HCT116 (cell line): ENCODE measurements around the gene NPLOC4. TPM values are rescaled to one million over a fixed set of nuclear protein-coding genes. Genes with fewer than 3 reads are reported as not detected.

Experiments used
- ATAC-seq: fragments of 200-7000 bp; cut with Tn5 transposase; 2 replicates; pipeline ENCODE4 v1.9.1; 2020; ENCODE audit warnings: mild to moderate bottlenecking, moderate library complexity
- BruUV-seq: library from RNA; stranded (reverse); fragments of 400-500 nt; replicated peaks from 2 replicates; lab custom pipeline; 2021; lab: Mats Ljungman, UMichigan
- CTCF ChIA-PET: fragments of 300-600 bp; sonication (Branson Sonifier 250); formaldehyde crosslinking; loops from one replicate; lab custom pipeline; 2021; ENCODE audit warnings: antibody characterized with exemption; lab: Charles Lee
- POLR2A ChIA-PET: fragments of 300-600, 350-600 bp; sonication (Branson Sonifier 250); formaldehyde crosslinking; loops from one replicate; lab custom pipeline; 2021; ENCODE audit warnings: antibody characterized with exemption; lab: Charles Lee
- RAD21 ChIA-PET, 2 experiments: fragments of 300-600 bp; sonication (Branson Sonifier 250); formaldehyde crosslinking; loops; one replicate each; lab custom pipeline; 2023; ENCODE audit warnings: low total read pairs in 2 of 2; ENCODE audit not compliant: uncharacterized antibody in 2 of 2, unreplicated experiment in 2 of 2, low non-redundant PET in 1 of 2; lab: Charles Lee
- DNase-seq: peaks from one replicate; pipeline ENCODE4 v3.0.0-alpha.2; 2010; ENCODE audit warnings: low read depth, low spot score
- H2AFZ ChIP-seq: fragments of 200-600 bp; shearing (Covaris generic), sonication (generic); 2 replicates; pipeline ENCODE4 v1.6.1; 2017; ENCODE audit warnings: low read depth, mixed run types, mixed read lengths, antibody characterized with exemption, low read length; ENCODE audit not compliant: poor library complexity, severe bottlenecking
- H3K27ac ChIP-seq: 2 replicates; pipeline ENCODE4 v1.5.1; 2012; ENCODE audit warnings: low read depth, low read length
- H3K27me3 ChIP-seq: fragments of 200-600 bp; sonication (generic); 2 replicates; pipeline ENCODE4 v1.6.1; 2016; ENCODE audit warnings: mixed run types, low read length, mixed read lengths; ENCODE audit not compliant: insufficient read depth
- H3K36me3 ChIP-seq, 2 experiments: fragments of 200-500 bp in 1 of 2; fragments of 200-600 bp in 1 of 2; sonication (Bioruptor generic) in 1 of 2; sonication (generic) in 1 of 2; 2 replicates each; pipeline versions ENCODE4 v1.5.1 to v1.6.1; 2014 to 2016; ENCODE audit warnings: low read length in 2 of 2, inconsistent platforms in 1 of 2, mixed read lengths in 1 of 2, mixed run types in 1 of 2; ENCODE audit not compliant: insufficient read depth in 2 of 2, control insufficient read depth in 1 of 2
- H3K4me1 ChIP-seq, 2 experiments: fragments of 200-600 bp in 1 of 2; sonication (generic) in 1 of 2; 2 replicates each; pipeline versions ENCODE4 v1.5.1 to v1.6.1; 2012 to 2017; ENCODE audit warnings: low read length in 2 of 2, inconsistent platforms in 1 of 2, mild to moderate bottlenecking in 1 of 2, mixed read lengths in 1 of 2, mixed run types in 1 of 2, moderate library complexity in 1 of 2; ENCODE audit not compliant: insufficient read depth in 2 of 2, control insufficient read depth in 1 of 2
- H3K4me2 ChIP-seq: fragments of 200-600 bp; sonication (generic); 2 replicates; pipeline ENCODE4 v1.6.1; 2017; ENCODE audit warnings: mixed run types, low read length, mixed read lengths
- H3K4me3 ChIP-seq, 2 experiments: fragments of 200-600 bp in 1 of 2; sonication (generic) in 1 of 2; replicated peaks in 1 of 2; 2 replicates each; pipeline ENCODE4 v1.5.1; 2011 to 2016; ENCODE audit warnings: low read length in 2 of 2, control low read depth in 1 of 2, low read depth in 1 of 2, mild to moderate bottlenecking in 1 of 2, mixed read lengths in 1 of 2, mixed run types in 1 of 2
- H3K79me2 ChIP-seq: fragments of 200-600 bp; sonication (generic); 2 replicates; pipeline ENCODE4 v1.6.1; 2017; ENCODE audit warnings: mild to moderate bottlenecking, mixed run types, low read length, moderate library complexity, mixed read lengths; ENCODE audit not compliant: insufficient read depth
- H3K9ac ChIP-seq: fragments of 200-600 bp; sonication (generic); 2 replicates; pipeline ENCODE4 v1.6.1; 2016; ENCODE audit warnings: low read length, mixed read lengths
- H3K9me2 ChIP-seq: fragments of 200-600 bp; sonication (generic), shearing (Covaris generic); 2 replicates; pipeline ENCODE4 v1.6.1; 2017; ENCODE audit warnings: mixed run types, mild to moderate bottlenecking, moderate library complexity; ENCODE audit not compliant: insufficient read depth
- H3K9me3 ChIP-seq, 2 experiments: fragments of 200-500 bp in 1 of 2; fragments of 200-600 bp in 1 of 2; sonication (Bioruptor generic) in 1 of 2; sonication (generic) in 1 of 2; 2 replicates each; pipeline ENCODE4 v1.6.1; 2014 to 2017; ENCODE audit warnings: low read length in 2 of 2, mixed read lengths in 2 of 2, inconsistent platforms in 1 of 2, low read depth in 1 of 2, mild to moderate bottlenecking in 1 of 2, mixed run types in 1 of 2, moderate library complexity in 1 of 2; ENCODE audit not compliant: control insufficient read depth in 1 of 2, insufficient read depth in 1 of 2
- H4K20me1 ChIP-seq: fragments of 200-600 bp; sonication (generic), shearing (Covaris generic); 2 replicates; pipeline ENCODE4 v1.6.1; 2017; ENCODE audit warnings: mixed run types, mild to moderate bottlenecking, moderate library complexity; ENCODE audit not compliant: insufficient read depth
- EGR1 ChIP-seq: IDR thresholded peaks from 2 replicates; pipeline ENCODE4 v1.6.1; 2012; ENCODE audit warnings: low read depth
- ELF1 ChIP-seq: IDR thresholded peaks from 2 replicates; pipeline ENCODE4 v1.6.1; 2012; ENCODE audit warnings: low read depth, borderline replicate concordance
- EZH2 ChIP-seq: fragments of 200-600 bp; sonication (generic); IDR thresholded peaks from 2 replicates; pipeline ENCODE4 v1.6.1; 2017; ENCODE audit warnings: antibody characterized with exemption, mixed run types
- JUND ChIP-seq: IDR thresholded peaks from 2 replicates; pipeline ENCODE4 v1.6.1; 2012
- POLR2A ChIP-seq: IDR thresholded peaks from 2 replicates; pipeline ENCODE4 v1.7.0; 2011; ENCODE audit warnings: borderline replicate concordance; ENCODE audit not compliant: insufficient read depth, insufficient read length; ENCODE audit errors: extremely low read depth
- POLR2AphosphoS5 ChIP-seq: IDR thresholded peaks from 2 replicates; pipeline ENCODE4 v1.6.1; 2011; ENCODE audit warnings: mild to moderate bottlenecking, low read depth, low read length, moderate library complexity
- RAD21 ChIP-seq: IDR thresholded peaks from 2 replicates; pipeline ENCODE4 v1.6.1; 2012; ENCODE audit warnings: low read depth, mild to moderate bottlenecking
- SIN3A ChIP-seq: IDR thresholded peaks from 2 replicates; pipeline ENCODE4 v1.6.1; 2012; ENCODE audit warnings: low read depth
- TCF7L2 ChIP-seq: IDR thresholded peaks from 2 replicates; pipeline ENCODE4 v1.7.0; 2011; ENCODE audit warnings: borderline replicate concordance, inconsistent platforms; ENCODE audit not compliant: insufficient read depth, insufficient read length; ENCODE audit errors: extremely low read depth
- ZNF274 ChIP-seq: fragments of 200-500 bp; sonication (Bioruptor generic); IDR thresholded peaks from 2 replicates; pipeline ENCODE4 v1.6.1; 2014; ENCODE audit warnings: mild to moderate bottlenecking, low read depth, low read length, inconsistent platforms
- intact Hi-C: fragments of 100-400 bp; cut with micrococcal nuclease; formaldehyde crosslinking; loops from 2 replicates; pipeline ENCODE4 v1.10.0; 2022
- total RNA-seq: library from RNA; stranded (reverse); gene quantifications from one replicate; pipeline ENCODE4 v1.2.1, GENCODE V29; 2021; ENCODE audit not compliant: unreplicated experiment
- TF ChIP-seq, protein P1 (sequence below): IDR thresholded peaks from 2 replicates; pipeline ENCODE4 v1.6.1; 2012
- TF ChIP-seq, protein P2 (sequence below), 3 experiments: fragments of 200-600 bp in 1 of 3; sonication (generic) in 1 of 3; IDR thresholded peaks in 2 of 3; conservative IDR thresholded peaks in 1 of 3; 2 replicates each; pipeline ENCODE4 v1.5.1; 2012 to 2017; ENCODE audit warnings: low read depth in 2 of 3, low read length in 2 of 3, antibody characterized with exemption in 1 of 3, borderline replicate concordance in 1 of 3, control low read depth in 1 of 3, mild to moderate bottlenecking in 1 of 3, mixed read lengths in 1 of 3, mixed run types in 1 of 3, moderate library complexity in 1 of 3; ENCODE audit not compliant: insufficient read depth in 1 of 3
- TF ChIP-seq, protein P3 (sequence below): IDR thresholded peaks from 2 replicates; pipeline ENCODE4 v1.6.1; 2012

Gene NPLOC4
- total RNA-seq, 1 experiment from 2014 or later: 137 TPM

DNA sequence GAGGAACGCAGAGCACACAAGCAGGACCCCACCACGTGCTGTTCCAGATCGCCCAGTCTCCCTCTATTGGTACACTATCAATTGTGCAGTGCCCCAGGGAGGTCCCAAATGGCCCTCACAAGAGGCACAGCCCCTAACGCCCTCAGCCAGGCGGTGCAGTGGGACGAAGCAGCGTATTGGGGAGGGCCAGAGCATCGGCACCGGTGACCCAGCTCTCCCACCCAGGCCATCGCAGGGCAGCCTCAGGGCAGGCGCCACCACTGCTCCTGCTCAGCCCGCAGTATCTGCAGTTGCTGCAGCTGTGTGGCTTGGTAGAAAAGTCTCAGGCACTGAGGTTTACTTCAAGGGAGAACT lies 78.8 kb downstream of the NPLOC4 start:
- Histone ChIP-seq H2AFZ (no peak overlapping the region), H3K9me3 (no peaks in the 10 kb centered on the region), H3K4me1 (peaks cover 11 to 37% of the 10 kb centered on the region in 2 experiments), H3K27ac (no peak overlapping the region; the same call in 1 of the 2 replicates), H3K4me3 (no peak overlapping the region), H4K20me1 (no peaks in the 10 kb centered on the region), H3K27me3 (no peaks in the 10 kb centered on the region), H3K79me2 (no peaks in the 10 kb centered on the region; the same call in 1 of the 2 replicates), H3K4me2 (no peak overlapping the region), H3K9me2 (no peaks in the 10 kb centered on the region), H3K36me3 (peaks cover 31 to 45% of the 10 kb centered on the region in 2 experiments), H3K9ac (no peak overlapping the region)
- ChIA-PET RAD21 (no interaction called here), POLR2A (interaction anchor here (1.1 kb wide), 1 partner anchor 8 kb away, joined by 4 read pairs; no protein-coding TSS in a partner anchor), CTCF (no interaction called here)
- intact Hi-C loops: loop anchor here (10.0 kb wide), 1 partner anchor 137 kb away; no protein-coding TSS in a partner anchor
- TF ChIP-seq ELF1 (no peak), EZH2 (no peak), POLR2A (no peak), RAD21 (no peak), TCF7L2 (no peak), SIN3A (no peak), POLR2AphosphoS5 (no peak), ZNF274 (no peak), EGR1 (no peak), JUND (no peak)
- TF ChIP-seq, protein P1, sequence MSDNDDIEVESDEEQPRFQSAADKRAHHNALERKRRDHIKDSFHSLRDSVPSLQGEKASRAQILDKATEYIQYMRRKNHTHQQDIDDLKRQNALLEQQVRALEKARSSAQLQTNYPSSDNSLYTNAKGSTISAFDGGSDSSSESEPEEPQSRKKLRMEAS: no peak
- TF ChIP-seq, protein P2, sequence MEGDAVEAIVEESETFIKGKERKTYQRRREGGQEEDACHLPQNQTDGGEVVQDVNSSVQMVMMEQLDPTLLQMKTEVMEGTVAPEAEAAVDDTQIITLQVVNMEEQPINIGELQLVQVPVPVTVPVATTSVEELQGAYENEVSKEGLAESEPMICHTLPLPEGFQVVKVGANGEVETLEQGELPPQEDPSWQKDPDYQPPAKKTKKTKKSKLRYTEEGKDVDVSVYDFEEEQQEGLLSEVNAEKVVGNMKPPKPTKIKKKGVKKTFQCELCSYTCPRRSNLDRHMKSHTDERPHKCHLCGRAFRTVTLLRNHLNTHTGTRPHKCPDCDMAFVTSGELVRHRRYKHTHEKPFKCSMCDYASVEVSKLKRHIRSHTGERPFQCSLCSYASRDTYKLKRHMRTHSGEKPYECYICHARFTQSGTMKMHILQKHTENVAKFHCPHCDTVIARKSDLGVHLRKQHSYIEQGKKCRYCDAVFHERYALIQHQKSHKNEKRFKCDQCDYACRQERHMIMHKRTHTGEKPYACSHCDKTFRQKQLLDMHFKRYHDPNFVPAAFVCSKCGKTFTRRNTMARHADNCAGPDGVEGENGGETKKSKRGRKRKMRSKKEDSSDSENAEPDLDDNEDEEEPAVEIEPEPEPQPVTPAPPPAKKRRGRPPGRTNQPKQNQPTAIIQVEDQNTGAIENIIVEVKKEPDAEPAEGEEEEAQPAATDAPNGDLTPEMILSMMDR (IDR thresholded peaks at IDR 0.05 in 2 of 3, conservative IDR thresholded peaks at IDR 0.05 in 1 of 3; ENCODE audit: borderline replicate concordance in 1 of 3, insufficient read depth in 1 of 3, low read depth in 2 of 3, low read length in 2 of 3): no peak
- TF ChIP-seq, protein P3, sequence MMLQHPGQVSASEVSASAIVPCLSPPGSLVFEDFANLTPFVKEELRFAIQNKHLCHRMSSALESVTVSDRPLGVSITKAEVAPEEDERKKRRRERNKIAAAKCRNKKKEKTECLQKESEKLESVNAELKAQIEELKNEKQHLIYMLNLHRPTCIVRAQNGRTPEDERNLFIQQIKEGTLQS: no peak
- BruUV-seq: no TSS peak
- DNase-seq (no peak), ATAC-seq (no peak)
